ENCODE results near the gene NCMAP.
A peak's percentile ranks its signal among the peaks of the same experiment; 100 is the strongest.

The NCMAP gene

DNA sequence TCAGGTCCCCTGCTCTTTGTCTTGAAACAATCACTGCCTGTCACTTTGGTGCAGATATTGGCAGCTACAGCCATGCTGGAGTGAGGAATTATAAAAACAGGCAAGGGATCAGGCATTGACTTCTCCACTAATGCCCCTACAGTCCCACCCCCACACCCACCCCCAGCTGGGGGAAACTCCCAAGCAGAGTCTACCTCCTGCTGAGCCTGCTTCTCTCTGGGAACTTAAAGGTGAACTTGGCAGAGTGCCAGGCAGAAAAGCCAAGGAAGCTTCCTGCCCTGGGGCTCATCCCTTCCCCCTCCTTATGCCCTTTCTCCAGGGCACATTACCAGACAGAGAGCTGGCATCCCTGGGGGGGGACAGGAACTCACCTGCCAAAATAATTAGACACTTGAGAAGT, 6.7 kb downstream of the NCMAP start:
- H3K27ac ChIP-seq, result no peak overlapping the region
- no peak for TF ChIP-seq ZFX (IDR thresholded peaks at IDR 0.05; ENCODE audit: borderline replicate concordance)
- TF ChIP-seq, protein P1, sequence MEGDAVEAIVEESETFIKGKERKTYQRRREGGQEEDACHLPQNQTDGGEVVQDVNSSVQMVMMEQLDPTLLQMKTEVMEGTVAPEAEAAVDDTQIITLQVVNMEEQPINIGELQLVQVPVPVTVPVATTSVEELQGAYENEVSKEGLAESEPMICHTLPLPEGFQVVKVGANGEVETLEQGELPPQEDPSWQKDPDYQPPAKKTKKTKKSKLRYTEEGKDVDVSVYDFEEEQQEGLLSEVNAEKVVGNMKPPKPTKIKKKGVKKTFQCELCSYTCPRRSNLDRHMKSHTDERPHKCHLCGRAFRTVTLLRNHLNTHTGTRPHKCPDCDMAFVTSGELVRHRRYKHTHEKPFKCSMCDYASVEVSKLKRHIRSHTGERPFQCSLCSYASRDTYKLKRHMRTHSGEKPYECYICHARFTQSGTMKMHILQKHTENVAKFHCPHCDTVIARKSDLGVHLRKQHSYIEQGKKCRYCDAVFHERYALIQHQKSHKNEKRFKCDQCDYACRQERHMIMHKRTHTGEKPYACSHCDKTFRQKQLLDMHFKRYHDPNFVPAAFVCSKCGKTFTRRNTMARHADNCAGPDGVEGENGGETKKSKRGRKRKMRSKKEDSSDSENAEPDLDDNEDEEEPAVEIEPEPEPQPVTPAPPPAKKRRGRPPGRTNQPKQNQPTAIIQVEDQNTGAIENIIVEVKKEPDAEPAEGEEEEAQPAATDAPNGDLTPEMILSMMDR (IDR thresholded peaks at IDR 0.05), result no peak

DNA sequence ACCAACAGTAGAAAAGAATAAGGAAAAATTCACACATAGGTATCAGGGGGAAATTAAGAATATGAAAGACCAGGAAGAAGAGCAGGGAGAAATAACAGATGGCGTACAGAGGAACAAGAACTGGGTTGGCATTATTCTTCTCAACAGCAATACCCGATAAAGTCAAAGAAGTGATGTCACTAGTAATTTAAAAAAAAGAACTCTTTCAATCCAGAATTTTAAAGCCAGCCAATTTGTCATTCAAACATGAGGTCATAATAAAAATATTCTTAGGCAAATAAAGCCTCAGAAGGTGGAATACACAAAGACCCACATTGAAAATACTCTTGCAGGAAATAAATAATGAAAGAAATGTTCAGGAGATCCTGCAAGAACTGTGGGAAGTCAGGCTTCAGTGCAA, 8.8 kb downstream of the NCMAP start:
- no peak overlapping the region for H3K27ac ChIP-seq
- TF ChIP-seq, protein P1 (IDR thresholded peaks at IDR 0.05), result no peak

DNA sequence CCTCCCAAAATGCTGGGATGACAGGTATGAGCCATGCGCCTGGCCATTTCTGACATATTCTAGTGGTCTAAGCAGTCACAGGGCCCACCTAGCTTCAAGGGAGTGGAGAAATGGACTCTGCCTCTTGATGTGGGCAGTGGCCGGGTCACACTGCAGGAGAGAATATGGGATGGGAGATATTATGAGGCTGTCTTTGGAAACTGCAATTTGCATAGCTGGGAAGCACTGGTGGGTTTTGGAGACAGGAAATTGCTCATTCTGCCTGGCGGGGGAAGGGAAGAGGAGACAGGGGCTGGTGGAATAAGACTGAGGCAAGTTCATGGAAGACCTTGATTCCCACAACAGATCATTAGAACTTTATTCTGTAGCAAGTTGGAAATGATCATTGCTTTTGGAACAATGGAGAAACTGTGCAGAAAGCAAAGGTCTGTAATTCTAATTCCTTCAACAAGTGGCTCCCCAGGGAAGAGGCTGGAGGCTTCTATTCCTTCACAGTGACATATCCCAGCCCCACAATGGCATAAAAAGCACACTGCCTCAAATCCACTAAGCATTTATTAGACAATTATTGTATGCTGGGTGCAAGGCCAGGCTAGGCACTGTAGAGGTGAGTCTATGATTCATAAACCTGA, 10.5 kb downstream of the NCMAP start:
- TF ChIP-seq, protein P1 (IDR thresholded peaks at IDR 0.05), result no peak
- no peak overlapping the region for H3K27ac ChIP-seq

DNA sequence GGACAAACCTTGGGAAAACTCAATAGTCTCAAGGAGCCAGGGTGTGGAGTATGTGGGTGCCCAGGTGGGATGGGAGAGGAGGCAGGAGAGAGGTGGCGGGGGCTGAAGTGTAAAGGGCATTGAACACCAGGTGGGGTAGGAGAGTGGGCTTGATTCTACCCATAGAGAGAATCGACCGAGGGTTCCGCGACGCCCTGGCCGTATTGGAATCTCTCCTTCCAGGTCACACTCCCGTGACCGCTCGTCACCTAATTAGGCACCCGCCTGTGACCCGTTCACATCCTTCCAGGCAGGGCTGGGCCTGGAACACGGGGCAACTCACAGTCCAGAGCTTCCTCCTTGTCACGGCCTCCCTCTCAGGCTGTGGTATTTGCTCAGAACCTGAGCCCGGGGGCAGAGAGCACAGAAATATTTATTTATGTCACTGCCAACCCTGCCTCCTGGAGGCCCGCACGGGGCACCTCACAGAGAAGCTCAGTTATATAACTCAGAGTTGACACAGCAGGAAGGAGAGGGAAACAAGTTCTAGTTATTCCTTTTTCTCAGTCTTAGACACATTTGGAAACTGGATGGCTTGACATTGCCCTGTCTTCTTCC, 12.0 kb downstream of the NCMAP start:
- peak overlapping the region; percentile 66 for H3K27ac ChIP-seq

DNA sequence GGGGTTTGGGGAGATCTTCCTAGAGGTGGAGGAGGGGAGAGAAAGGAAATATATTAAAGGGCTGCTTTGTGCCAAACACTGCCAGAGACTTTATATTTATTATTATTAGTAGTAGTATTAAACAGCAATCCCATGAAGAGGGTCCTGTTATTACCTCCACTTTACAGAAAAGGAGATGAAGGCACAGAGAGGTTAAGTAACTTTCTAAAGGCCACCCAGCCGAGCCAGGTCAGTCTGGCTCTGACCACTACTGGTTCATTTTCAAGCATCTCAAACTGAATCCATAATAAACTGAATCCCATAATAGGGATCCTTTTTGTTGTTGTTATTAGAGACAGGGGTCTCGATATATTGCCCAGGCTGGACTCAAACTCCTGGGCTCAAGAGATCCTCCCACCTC, 12.6 kb downstream of the NCMAP start:
- peak overlapping the region; percentile 66 for H3K27ac ChIP-seq
- TF ChIP-seq ZFX (IDR thresholded peaks at IDR 0.05; ENCODE audit: borderline replicate concordance), result no peak
- TF ChIP-seq, protein P1 (IDR thresholded peaks at IDR 0.05), result no peak

More for the DNA sequence above, 12.0 kb downstream of the NCMAP start:
- no peak for TF ChIP-seq ZFX (IDR thresholded peaks at IDR 0.05; ENCODE audit: borderline replicate concordance)
- TF ChIP-seq, protein P1 (IDR thresholded peaks at IDR 0.05), result peak; percentile 45

DNA sequence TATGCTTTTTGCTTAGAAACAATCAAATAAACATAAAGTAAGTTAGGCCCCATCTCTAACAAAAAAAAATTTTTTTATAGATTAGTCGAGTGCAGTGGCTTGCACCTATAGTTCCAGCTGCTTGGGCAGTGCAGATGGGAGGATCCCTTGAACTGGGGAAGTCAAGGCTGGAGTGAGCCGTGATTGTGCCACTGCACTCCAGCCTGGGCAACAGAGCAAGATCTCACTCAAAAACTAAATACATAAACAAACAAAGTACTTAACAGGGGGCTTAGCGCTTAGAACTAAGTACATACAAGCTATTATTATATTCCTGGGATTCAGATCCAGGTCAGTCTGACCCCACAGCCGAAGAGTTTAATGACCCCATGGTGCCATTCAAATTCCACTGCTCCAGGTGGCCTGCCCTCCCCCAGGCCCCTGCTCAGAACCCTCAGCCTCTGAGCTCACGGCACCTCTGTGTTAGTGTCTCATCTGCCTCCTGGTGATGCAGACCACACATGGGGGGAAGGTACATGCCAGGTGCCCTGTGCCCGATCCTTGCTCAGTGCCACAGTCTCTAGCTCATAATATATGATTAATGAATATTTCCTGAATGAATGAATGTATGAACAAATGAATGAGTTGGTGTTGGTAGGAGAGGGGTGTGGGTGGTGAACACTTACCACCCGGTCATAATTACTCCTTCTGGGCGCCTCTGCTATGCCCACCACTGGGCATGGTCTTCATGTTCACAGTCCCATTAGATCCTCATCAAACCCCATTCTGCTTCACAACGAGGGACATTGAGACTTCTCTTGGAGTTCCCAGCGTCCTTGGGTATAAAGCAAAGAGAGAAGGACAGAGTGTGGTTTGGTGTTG, 14.6 kb downstream of the NCMAP start:
- no peak for TF ChIP-seq ZFX (IDR thresholded peaks at IDR 0.05; ENCODE audit: borderline replicate concordance)
- TF ChIP-seq, protein P1 (IDR thresholded peaks at IDR 0.05), result no peak

DNA sequence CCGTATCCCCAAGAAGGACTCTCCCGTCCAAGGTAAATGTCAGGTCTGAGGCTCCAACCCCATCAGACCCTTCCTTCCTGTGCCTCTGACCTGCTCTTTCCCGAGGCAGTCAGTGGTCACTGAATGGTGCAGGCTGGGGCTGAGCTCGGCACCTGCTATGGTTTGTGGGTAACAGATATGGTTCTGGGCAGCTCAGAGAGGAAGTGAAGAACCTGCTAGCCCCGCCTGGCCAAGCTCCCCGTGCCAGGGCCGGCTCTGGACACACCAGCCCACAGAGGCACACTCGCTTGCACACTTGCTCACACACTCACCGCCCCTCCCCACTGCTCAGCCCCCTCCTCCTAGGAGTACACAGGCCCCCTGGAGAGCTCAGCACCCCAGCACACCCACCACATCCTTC, 16.4 kb downstream of the NCMAP start:
- H3K27ac ChIP-seq, result no peak overlapping the region
- TF ChIP-seq, protein P1 (IDR thresholded peaks at IDR 0.05), result no peak
- no peak for TF ChIP-seq ZFX (IDR thresholded peaks at IDR 0.05; ENCODE audit: borderline replicate concordance)

More for the DNA sequence above, 14.6 kb downstream of the NCMAP start:
- H3K27ac ChIP-seq, result no peak overlapping the region
